ENCODE data around the gene STAT1.

The STAT1 gene

GRCh38 chr2:191051825-191052778, 38.1 kb upstream of the STAT1 start:
- H3K4me3 ChIP-seq (ENCODE audit: low read depth, low read length), result no peak overlapping the region
- peak; percentile 36; the same call in 1 of the 2 replicates for TF ChIP-seq CTCF (IDR thresholded peaks at IDR 0.05; ENCODE audit: borderline replicate concordance, insufficient read depth, low read depth, low read length)

GRCh38 chr2:191051177-191051576, 37.2 kb upstream of the STAT1 start:
- no peak overlapping the region for H3K4me3 ChIP-seq (ENCODE audit: low read depth, low read length)

GRCh38 chr2:191050640-191050987, 36.6 kb upstream of the STAT1 start:
- H3K4me3 ChIP-seq (ENCODE audit: low read depth, low read length), result no peak overlapping the region
- no peak for TF ChIP-seq CTCF (IDR thresholded peaks at IDR 0.05; ENCODE audit: borderline replicate concordance, insufficient read depth, low read depth, low read length)

More at GRCh38 chr2:191051177-191051576, 37.2 kb upstream of the STAT1 start:
- TF ChIP-seq CTCF (IDR thresholded peaks at IDR 0.05; ENCODE audit: borderline replicate concordance, insufficient read depth, low read depth, low read length), result no peak

- no peak for TF ChIP-seq CTCF (IDR thresholded peaks at IDR 0.05; ENCODE audit: borderline replicate concordance, insufficient read depth, low read depth, low read length)
- no peak overlapping the region for H3K4me3 ChIP-seq (ENCODE audit: low read depth, low read length)
These were observed 36.0 kb upstream of the STAT1 start for GRCh38 chr2:191049728-191050639.

GRCh38 chr2:191048073-191048472, 34.1 kb upstream of the STAT1 start:
- TF ChIP-seq CTCF (IDR thresholded peaks at IDR 0.05; ENCODE audit: borderline replicate concordance, insufficient read depth, low read depth, low read length), result no peak
- no peak overlapping the region for H3K4me3 ChIP-seq (ENCODE audit: low read depth, low read length)

- TF ChIP-seq CTCF (IDR thresholded peaks at IDR 0.05; ENCODE audit: borderline replicate concordance, insufficient read depth, low read depth, low read length), result no peak
- no peak overlapping the region for H3K4me3 ChIP-seq (ENCODE audit: low read depth, low read length)
These were observed 31.2 kb upstream of the STAT1 start for GRCh38 chr2:191045141-191045540.
